Measurements from ENCODE around the gene RETSAT. TPM values are rescaled to one million over a fixed set of nuclear protein-coding genes. Genes with fewer than 3 reads are reported as not detected.

Gene RETSAT
- total and polyA plus RNA-seq, 2 of the 13 experiments (the other 11 are each of a cell fraction or from before 2014, with no cell fraction given), result 46.7 to 61.0 TPM

GRCh38 chr2:85354286-85355072 lies at the start of gene RETSAT, which contains the start of gene ELMOD3 (continued):
- TF ChIP-seq LRRFIP1 (CRISPR knock-in tag; conservative IDR thresholded peaks at IDR 0.05), result peak; percentile 59; the same call in 1 of the 2 replicates
- peak; percentile 98 for TF ChIP-seq ZNF556 (CRISPR knock-in tag; IDR thresholded peaks at IDR 0.05; ENCODE audit: borderline replicate concordance)
- TF ChIP-seq ZBTB8A (CRISPR knock-in tag; IDR thresholded peaks at IDR 0.05; ENCODE audit: borderline replicate concordance, low read depth), result peak; percentile 85; the same call in 1 of the 2 replicates
- peak; percentile 97 for TF ChIP-seq ZBTB3 (CRISPR knock-in tag; IDR thresholded peaks at IDR 0.05; ENCODE audit: borderline replicate concordance, low read depth)
- TF ChIP-seq, protein P1, sequence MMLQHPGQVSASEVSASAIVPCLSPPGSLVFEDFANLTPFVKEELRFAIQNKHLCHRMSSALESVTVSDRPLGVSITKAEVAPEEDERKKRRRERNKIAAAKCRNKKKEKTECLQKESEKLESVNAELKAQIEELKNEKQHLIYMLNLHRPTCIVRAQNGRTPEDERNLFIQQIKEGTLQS (CRISPR knock-in tag; IDR thresholded peaks at IDR 0.05), result peak; percentile 5; the same call in 1 of the 2 replicates
- peak; percentile 84; the same call in 1 of the 2 replicates for TF ChIP-seq ZNF564 (CRISPR knock-in tag; IDR thresholded peaks at IDR 0.05)
- peak; percentile 93 for TF ChIP-seq HNRNPUL1 (IDR thresholded peaks at IDR 0.05; ENCODE audit: low read depth, low read length)
- peak; percentile 24; the same call in 1 of the 2 replicates for TF ChIP-seq ZBTB2 (CRISPR knock-in tag; IDR thresholded peaks at IDR 0.05; ENCODE audit: low read depth)
- TF ChIP-seq KLF13 (CRISPR knock-in tag; IDR thresholded peaks at IDR 0.05), result no peak
- TF ChIP-seq, protein P2, sequence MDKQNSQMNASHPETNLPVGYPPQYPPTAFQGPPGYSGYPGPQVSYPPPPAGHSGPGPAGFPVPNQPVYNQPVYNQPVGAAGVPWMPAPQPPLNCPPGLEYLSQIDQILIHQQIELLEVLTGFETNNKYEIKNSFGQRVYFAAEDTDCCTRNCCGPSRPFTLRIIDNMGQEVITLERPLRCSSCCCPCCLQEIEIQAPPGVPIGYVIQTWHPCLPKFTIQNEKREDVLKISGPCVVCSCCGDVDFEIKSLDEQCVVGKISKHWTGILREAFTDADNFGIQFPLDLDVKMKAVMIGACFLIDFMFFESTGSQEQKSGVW (CRISPR knock-in tag; IDR thresholded peaks at IDR 0.05; ENCODE audit: borderline replicate concordance), result peak; percentile 65; the same call in 1 of the 2 replicates
- no peak for TF ChIP-seq ZNF7 (CRISPR knock-in tag; IDR thresholded peaks at IDR 0.05)
- TF ChIP-seq, protein P3, sequence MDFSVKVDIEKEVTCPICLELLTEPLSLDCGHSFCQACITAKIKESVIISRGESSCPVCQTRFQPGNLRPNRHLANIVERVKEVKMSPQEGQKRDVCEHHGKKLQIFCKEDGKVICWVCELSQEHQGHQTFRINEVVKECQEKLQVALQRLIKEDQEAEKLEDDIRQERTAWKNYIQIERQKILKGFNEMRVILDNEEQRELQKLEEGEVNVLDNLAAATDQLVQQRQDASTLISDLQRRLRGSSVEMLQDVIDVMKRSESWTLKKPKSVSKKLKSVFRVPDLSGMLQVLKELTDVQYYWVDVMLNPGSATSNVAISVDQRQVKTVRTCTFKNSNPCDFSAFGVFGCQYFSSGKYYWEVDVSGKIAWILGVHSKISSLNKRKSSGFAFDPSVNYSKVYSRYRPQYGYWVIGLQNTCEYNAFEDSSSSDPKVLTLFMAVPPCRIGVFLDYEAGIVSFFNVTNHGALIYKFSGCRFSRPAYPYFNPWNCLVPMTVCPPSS (IDR thresholded peaks at IDR 0.05), result no peak
- TF ChIP-seq RXRA (CRISPR knock-in tag; IDR thresholded peaks at IDR 0.05), result peak; percentile 70
- peak; percentile 79 for TF ChIP-seq KMT2B (CRISPR knock-in tag; IDR thresholded peaks at IDR 0.05)
- TF ChIP-seq POLR2AphosphoS2 (IDR thresholded peaks at IDR 0.05; ENCODE audit: low read depth, low read length), result 0 out of 2 replicates have a peak, but pooled peaks have one; percentile 79
- TF ChIP-seq KAT2B (IDR thresholded peaks at IDR 0.05; ENCODE audit: borderline replicate concordance, low read depth, low read length), result no peak
- TF ChIP-seq NPAS2 (CRISPR knock-in tag; IDR thresholded peaks at IDR 0.05; ENCODE audit: borderline replicate concordance), result no peak
- peak; percentile 65 for TF ChIP-seq PPARG (CRISPR knock-in tag; conservative IDR thresholded peaks at IDR 0.05)
- TF ChIP-seq IRF1 (CRISPR knock-in tag; IDR thresholded peaks at IDR 0.05; ENCODE audit: low read depth), result 0 out of 2 replicates have a peak, but pooled peaks have one; percentile 90
- no peak for TF ChIP-seq ZNF207 (IDR thresholded peaks at IDR 0.05; ENCODE audit: borderline replicate concordance)
- TF ChIP-seq TBX3 (IDR thresholded peaks at IDR 0.05; ENCODE audit: borderline replicate concordance), result 0 out of 2 replicates have a peak, but pooled peaks have one; percentile 35
- no peak for TF ChIP-seq ZNF260 (CRISPR knock-in tag; IDR thresholded peaks at IDR 0.05; ENCODE audit: borderline replicate concordance, low read depth)

Measured in HepG2 (cell line).